Measurements from ENCODE around the gene GLI3.
"Not testable (repeated sequence)": the region's sequence is repeated elsewhere in the genome, so short reads cannot be mapped to it uniquely, and the experiment has no call there.

The GLI3 gene

DNA sequence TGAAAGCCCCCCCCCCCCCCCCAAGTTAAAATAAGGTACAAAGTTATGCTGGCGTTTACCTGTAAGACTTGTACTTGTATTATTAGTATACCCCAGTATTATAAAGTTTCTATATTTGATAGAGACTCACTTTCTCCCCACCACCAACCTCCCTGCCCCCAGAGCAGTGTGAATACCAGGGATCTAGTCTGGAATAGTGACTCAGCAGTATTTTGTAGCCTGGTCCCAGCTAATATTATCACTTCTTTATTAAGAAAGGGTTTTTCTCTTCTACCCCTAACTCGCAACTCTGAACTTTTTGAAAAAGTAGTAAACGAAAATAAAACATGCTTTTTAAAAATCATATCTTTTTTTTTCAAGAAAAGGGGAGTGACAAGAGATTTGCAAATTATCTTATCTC, 26.7 kb downstream of the GLI3 start:
- DNase-seq = no peak

DNA sequence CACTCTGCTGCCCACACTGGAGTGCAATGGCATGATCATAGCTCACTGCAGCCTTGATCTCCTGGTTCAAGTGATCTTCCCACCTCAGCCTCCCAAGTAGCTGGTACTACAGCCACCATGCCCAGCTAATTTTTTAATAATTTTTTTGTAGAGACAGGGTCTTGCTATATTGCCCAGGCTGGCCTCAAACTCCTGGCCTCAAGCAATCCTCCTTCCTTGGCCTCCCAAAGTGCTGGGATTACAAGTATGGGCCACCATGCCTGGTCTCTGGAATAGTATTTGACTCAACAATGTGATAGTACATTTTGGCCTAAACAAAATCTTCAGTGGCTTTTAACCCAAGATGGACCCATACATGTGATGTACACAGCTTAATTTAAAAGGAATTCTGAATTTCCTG, 27.9 kb downstream of the GLI3 start:
- DNase-seq = not testable (repeated sequence)

DNA sequence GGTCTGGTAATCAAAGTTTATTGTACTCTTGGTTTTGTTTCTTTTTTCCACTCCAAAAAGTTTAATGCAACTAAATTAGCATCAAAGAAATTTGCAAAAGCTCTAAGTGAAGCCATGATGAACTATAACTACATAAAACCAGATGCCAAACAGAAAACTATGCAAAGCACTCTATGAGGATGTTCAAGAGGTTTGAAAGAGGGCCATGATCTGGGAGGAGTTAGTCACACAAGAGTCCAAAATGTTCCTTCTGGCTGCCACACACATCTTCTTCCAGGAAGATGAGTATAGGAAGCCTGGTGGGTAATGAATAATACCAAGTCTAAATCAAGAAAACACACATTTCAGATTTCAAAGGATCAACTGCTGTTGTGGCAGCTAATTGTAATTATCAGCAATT, 28.4 kb downstream of the GLI3 start:
- no peak for DNase-seq

DNA sequence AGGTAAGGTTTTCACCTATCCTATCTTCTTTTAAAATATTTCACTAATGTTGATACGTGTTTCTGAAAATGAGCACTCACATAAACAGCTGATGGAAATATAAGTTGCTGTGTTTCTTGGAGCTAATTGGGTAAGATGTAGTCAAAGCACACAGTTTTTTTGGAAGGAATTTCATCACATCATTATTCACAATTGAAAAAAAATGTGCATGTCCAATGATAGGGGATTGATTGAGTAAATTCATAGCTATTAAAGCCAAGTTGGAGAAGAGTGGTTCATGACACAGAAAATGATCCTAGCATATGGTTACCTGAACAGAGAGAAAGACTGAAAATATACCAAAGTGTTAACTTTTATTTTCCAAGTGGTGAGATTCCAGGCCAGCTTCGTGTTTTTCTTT, 29.6 kb downstream of the GLI3 start:
- no peak for DNase-seq

DNA sequence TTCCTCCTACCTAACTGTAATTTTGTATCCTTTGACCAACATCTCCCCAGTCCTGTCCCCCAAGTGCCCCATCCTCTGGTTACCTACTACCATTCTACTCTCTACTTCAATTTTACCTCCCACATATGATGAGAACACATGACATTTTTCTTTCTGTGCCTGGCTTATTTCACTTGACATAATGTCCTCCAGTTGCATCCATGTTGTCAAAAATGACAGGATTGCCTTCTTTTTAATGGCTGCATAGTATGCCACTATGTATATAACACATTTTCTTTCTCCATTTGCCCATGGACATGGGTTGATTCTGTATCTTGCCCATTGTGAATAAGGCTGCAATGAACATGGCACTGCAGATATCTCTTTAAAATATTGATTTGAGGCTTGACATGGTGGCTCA, 33.7 kb downstream of the GLI3 start:
- DNase-seq = no peak

DNA sequence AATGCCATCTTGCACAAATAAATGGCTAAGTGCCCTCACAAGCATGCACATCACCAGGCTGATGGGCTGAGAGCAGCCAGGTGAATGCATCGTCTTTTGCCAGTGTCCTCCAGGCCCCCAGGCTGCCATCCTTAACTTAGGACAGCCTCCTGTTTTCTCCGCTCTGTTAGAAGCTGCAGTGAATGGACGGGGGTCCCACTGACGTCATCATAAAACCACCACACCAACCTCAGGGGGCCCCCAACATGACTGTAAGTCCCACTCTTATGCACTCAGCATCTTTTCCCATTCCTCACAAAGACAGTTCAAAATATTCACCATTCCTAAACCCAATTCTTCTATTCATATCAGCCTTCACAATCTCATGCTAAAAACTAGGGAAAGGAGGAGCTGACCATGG, 34.4 kb downstream of the GLI3 start:
- DNase-seq = no peak

DNA sequence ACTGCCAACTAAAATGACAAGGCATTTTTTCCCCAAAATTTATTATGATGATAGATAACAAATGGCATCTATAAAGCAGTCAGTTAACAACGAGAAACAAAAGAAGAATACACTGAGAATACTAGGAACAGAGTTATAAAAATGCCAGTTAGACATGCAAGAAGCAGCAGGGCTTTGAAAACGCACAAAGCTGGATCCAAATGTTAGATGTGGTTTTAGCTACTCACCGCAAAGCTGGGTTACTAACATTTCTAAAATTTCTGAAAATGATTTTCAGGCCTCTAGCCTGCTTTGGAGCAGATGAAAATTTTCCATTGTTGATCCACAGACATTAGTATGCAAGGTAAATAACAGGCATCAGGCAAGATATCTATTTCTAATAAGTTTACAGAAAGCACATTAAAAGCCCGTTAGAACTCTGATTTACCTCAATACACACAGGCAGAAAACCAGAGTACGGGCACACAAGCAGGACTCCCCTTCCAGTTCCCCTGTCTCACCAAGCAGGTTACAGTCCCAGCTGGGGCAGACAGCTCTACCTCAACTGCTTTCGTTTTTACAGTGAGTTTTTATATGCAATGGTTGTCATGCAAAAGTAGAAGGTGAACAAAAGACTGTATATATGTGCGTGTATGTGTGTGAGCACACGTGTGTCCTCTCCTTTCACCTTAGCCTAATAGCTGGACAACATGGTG, 37.9 kb downstream of the GLI3 start:
- DNase-seq = no peak

DNA sequence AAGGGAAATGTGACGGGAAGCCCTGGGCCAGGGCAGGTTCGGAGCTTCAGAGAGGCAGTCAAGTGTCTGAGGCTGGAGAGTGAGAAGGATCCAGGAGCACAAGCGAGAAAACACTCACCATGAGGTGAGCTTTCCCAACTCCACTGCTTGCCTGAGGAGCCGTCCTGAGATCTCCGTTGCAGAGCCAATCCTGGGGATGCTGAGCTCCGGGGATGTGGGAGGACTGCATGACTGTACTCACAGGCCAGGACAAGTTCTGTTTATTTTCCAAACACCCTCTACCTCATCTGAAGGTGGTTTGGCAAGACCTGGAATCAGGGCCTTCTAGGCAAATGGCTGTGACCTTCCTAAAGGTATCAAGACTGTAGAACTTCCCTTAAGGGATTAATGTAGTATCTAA, 38.7 kb downstream of the GLI3 start:
- DNase-seq = no peak

DNA sequence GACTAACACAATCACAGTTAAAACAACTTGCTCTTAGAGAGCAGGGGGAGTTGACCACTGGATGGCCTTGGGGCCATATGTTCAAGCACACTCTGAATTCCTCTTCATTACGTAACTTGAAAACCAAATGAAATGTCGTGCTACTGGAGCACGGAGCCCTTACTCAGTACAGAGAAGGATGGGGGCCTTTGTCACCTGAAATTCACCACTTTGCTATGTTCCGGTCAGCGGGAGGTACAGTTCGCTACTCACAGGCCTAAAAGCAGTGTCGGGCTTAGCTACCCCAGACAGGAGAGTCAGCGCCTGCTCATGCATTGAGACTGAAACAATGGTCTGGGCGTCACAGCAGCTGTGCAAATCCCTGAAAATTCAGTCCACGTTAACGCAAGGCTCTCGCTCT, 39.6 kb downstream of the GLI3 start:
- no peak for DNase-seq

DNA sequence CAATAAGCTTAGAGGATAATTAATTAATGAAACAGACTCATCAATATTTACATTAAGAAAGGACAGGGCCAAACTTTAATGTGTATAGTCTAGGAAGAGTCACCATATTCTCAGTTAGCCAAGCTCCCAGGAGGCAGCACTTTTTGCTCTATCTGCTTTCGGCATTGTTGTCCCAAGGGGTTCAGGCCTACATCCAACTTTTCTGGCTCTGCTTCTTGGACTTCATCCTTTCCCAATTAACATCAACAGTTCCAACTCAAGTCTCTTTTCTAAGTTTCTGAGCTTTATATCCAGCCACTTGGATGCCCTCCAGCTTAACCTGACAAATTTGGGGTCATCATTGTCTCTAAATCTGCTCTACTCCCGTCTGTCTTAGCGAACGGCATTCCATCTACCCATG, 42.8 kb downstream of the GLI3 start:
- DNase-seq = no peak

DNA sequence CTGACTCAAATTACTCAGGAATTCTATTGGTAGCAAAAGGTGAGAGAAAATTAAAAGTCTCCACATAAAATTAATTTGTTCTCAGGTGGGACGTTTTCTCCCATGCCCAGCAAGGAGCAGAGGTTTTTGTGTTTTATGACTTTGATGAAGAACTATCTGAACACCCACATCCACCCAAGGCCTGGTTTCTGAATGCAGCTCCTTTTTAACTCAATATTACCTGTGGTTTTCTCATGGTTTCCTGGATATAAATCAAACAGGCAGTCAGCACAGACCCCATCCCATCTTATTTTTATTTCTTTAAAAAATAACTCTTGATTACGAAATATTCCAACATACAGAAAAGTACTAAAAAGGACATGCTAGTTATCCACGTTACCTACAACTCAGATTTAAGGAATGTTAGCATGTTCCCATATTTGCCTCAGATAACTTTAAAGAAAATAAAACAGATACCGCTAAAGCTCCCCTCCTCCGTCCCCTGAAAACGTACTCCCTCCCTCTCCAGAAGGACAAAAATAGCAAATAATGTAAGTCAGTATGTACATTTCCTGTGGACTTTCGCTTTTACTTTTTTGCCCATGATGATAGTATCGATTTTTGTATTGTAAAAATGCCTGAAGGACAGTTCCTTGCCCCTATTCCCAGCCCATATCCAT, 43.4 kb downstream of the GLI3 start:
- DNase-seq = no peak

DNA sequence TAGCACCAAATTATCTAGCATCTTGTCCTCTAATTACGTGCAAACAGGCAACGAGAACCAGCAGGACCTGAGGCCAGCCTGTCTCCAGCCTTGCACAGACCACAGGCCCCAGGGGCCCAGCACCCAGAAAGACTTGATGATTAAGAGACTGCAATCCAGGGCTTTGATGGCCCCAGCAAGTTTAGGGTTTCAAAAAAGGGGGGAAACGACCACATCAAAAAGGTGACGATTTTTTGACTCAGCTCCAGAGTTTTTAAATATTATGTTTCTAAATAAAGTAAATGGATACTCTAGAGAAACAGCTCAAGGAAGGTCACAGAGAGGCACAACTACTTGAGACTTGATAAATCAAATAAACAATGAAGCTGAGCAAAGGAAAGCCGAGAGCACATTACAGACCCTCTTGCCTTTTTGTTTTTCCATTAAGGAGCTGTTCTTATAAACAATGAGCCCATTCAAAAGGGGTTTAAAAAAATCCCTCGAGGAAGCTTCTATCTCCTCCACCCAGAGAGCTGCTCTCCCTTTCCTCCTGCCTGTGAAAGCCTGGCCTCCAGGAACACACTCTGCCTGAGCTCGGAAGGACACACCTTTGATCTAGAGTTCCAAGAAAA, 44.1 kb downstream of the GLI3 start:
- no peak for DNase-seq

DNA sequence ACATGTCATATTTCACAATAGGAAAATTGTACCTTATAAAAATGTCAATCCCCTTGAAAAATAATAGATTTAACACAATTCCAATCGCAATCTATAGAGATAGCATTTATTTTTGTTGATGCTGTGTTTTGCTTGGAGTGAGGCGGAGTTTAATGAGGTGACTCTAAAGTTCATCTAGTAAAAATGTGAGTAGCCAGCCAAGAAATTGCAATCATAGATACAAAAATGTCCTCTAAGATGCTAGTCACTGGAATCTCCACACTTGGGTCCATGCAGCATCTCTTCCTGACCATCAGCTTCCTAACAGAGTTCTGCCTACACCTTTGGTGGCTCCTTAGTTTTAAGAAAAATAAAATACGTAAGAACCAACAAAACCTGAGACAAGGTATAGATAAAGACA, 44.9 kb downstream of the GLI3 start:
- no peak for DNase-seq

DNA sequence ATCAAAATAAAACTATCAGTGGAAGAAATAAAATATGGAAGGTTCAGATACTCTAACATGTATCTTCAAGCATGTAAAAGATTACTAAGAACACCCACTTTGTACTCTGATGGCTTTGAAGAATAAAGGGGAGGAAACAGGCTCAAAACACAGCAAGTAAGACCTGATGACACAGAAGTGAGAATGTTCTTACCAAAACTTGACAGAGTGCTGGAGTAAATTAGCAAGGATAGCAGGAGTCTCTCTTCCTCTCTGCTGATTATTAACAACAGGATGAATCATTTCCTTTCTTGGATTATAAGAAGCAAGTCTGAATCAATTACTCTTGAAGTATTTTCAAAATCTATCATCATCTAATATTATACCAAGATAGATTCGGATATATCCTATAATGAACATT, 47.5 kb downstream of the GLI3 start:
- DNase-seq = no peak

DNA sequence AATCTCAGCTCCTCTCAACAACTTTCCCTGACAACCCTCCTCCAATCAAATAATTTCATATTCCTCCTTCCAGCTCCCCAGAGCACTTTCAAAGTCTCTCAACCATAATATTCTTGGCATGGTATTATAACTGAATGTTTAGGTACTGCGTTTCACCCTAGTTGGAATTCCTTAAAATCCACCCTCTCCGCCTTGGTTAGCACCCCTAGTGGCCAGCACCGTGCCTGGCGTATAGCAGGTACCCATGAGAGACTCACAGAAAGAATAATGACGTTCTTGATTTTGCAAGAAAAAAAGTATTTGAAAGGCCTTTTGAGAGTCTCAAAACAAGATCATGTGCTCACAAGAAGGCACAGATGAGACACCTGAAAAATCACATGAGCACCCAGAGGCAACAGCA, 50.9 kb downstream of the GLI3 start:
- no peak for DNase-seq

DNA sequence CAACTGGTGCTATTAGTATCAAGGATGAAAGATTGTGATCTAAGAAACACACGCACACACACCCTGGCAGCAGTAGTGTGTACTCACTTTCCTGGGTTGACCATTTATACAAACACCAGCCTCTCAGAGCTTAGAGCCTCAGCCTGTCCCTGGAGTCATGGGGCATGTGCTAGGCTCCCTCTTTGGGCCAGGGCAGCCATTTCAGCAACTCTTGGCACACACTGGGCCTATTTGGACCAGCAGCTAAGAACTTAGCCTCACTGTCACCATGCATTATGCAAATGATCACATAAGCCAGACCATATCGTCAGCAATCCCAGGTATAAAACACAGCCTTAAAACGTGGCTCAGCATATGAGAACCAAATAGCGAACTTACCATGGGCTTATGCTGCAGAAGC, 51.3 kb downstream of the GLI3 start:
- no peak for DNase-seq

DNA sequence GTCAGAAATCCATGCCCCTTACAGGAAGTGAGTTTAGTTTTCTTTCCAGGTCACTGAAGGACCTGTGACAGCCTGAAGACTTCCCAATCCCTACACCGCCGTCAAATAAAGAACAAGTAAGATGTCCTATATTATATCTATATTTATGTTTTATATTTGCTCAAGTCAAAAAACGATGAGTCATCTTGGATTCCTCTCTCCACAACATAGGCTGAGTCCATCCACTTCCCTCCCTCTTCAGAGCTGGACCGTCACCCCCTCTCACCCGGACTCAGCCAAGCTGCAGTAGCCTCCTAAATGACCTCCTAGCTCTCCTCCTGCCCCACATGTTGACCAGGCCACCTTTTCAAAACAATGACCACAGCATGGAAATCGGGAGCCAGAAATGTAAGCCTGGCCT, 53.5 kb downstream of the GLI3 start:
- DNase-seq = no peak

DNA sequence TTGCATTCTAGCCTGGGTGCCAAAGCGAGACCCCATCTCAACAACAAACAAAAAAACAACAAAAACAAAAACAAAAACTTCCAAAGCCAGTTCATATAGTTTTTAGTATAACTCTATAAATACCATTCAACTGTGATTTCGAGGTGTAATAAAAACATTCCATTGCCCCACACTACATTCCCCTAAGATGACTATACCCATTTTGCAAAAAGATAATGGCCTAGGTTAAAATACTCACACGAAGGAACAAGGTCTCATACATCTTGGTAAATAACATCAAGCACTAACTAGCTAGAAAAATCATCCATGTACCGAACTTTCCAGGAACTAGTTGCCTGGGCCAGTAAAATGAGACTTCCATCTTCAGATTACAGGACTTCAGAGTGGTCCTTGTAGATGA, 55.4 kb downstream of the GLI3 start:
- DNase-seq = no peak

DNA sequence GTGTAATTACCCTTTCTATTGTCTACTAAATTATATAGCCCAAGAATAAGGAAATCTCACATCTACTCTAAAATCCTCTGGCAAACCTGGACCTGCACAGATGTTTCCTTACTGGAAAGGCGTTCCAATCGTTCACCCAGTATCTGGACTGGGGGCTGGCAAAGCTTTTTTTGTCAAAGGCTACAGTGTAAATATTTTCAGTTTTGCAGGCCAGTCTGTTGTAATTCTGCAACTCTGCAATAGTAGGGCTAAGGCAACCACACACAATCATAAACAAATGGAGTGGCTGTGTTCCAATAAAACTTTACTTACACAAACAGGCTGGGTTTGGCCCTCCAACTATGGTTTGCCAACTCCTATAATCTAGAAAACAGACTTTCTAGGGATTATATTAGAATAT, 56.2 kb downstream of the GLI3 start:
- no peak for DNase-seq

DNA sequence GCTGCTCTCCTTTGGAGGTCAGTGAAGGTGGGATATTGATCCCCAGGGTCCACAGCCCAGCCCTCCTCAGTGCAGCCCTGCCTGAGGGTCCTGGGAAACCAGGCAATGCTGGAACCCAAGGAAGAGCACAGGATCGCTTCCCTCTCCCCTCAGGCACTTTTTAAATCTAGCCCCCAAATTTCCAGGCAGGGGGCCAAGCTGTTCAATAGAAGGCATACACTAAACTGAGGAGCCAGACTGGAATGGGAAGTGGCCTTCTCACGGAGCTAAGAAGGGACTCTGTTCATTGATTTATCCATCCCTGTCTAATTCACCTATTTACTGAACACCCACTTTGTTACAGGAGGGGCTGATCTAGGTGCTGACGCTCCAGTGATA, 60.3 kb downstream of the GLI3 start:
- DNase-seq = no peak

DNA sequence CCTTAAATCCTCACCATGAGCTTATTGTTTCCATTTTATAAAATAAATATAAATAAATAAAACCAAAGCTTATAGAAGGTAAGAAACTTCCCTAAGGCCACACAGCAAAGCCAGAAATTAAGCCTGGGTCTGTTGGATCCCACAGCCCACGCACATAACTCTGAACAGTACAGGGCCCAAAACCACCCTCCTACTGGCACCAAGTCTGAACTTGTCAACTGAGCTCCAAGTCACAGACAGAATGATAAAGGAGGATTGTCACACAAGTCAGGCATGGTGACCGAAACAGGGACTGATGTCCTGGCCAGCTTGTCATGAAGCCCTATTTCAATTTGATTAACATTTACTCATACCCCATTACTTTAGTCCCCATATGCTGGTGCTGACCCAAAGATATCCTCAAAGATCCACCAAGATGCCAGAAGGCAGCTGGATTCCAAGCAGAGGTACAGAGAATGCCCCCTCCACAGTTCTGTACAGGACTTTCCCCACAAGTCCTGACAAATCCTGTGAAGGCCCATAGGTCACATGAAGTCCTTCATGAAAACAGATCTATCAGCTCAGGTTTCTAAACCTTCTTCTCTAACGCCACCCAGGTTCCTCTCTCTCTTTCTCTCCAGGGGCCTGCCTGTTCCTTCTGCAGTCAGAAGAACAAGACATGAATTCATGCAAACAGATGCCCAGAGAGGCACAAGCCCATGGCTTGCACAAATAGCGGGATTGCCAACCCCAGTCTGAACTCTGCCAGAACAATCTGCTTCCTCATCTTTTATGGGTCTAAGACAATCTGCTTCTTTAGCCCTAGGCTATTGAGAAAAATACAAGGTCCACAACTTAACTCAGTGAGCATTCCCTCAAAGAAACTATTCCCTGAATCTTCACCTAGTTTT, 60.9 kb downstream of the GLI3 start:
- no peak for DNase-seq

DNA sequence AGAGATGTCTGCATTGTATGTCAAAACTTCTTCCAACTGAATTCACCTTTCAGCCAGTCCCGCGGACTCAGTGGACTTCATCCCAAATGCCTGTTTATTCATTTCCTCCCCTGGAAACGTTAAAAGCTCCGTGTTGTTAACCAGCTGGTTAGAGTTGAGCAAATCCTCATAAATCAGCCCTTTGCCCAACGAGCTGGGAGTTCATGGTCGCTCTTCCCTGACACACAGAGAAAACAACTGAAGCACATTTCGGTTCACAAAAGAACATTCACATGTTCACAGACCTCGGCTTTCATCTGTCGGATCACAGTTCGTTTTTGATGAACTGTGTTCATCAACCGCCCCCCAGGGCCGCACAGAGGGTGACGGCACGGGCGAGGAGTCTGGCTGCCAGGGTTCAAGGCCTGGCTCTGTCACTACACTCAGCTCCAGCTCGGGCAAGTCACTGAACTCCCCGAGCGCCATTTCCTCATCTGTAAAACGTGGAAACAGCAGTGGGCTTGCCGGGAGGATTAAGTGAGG, 62.6 kb downstream of the GLI3 start:
- no peak for DNase-seq

DNA sequence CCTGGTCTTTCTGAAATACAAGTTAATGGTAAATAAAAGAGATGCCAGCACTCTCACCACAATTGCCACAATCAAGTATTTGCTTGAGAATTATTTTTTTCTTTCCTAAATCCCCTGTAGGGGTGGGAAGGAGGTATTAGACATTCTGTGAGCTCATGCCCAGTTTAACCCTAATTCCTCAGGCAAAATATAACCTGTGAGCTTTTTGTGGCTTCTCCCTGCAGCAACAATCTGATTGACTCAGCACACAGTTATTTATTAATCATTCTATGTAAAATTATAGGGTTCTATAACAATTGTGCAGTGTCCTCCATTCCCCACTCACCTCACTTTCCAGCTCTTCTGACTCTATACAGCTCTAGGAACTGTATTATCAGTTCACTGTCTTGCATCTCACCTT, 66.3 kb downstream of the GLI3 start:
- DNase-seq = no peak

DNA sequence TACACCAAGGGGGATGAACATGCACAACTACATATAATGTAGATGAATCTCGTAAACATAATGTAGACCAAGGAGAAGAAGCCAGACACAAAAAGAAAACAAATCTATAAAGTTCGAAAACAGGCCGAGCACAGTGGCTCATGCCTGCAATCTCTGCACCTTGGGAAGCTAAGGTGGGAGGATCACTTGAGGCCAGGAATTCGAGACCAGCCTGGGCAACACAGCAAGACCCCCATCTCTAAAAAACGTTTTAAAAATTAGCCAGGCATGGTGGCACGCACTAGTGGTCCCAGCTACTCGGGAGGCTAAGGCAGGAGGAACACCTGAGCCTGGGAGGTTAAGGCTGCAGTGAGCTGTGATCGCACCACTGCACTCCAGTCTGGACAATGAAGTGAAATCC, 68.5 kb downstream of the GLI3 start:
- DNase-seq = no peak
